HepG2 (cell line): ENCODE measurements around the gene ITK. TPM values are rescaled to one million over a fixed set of nuclear protein-coding genes. Genes with fewer than 3 reads are reported as not detected.

Experiments
- ARID2 ChIP-seq: sonication (generic); formaldehyde crosslinking; IDR thresholded peaks from 2 replicates; pipeline ENCODE4 v1.8.1; 2022; ENCODE audit warnings: mild to moderate bottlenecking, missing genetic modification reagents, borderline replicate concordance
- ARID4A ChIP-seq: sonication (generic); formaldehyde crosslinking; IDR thresholded peaks from 2 replicates; pipeline ENCODE4 v1.5.0; 2020; ENCODE audit warnings: mild to moderate bottlenecking, missing genetic modification reagents, borderline replicate concordance
- HHEX ChIP-seq: IDR thresholded peaks from 2 replicates; pipeline ENCODE4 v1.6.1; 2016; ENCODE audit warnings: control low read depth
- KDM1A ChIP-seq: IDR thresholded peaks from 2 replicates; pipeline ENCODE4 v1.6.1; 2016; ENCODE audit warnings: missing compliant biosample characterization
- POGK ChIP-seq: sonication (generic); formaldehyde crosslinking; conservative IDR thresholded peaks from 2 replicates; pipeline ENCODE4 v1.8.0; 2022; ENCODE audit warnings: mild to moderate bottlenecking, moderate library complexity, missing genetic modification reagents
- SIX4 ChIP-seq: sonication (generic); formaldehyde crosslinking; IDR thresholded peaks from 2 replicates; pipeline ENCODE4 v1.4.0; 2020; ENCODE audit warnings: missing genetic modification reagents
- STAT6 ChIP-seq: sonication (generic); formaldehyde crosslinking; IDR thresholded peaks from 2 replicates; pipeline ENCODE4 v1.4.0; 2020; ENCODE audit warnings: missing genetic modification reagents, mild to moderate bottlenecking, borderline replicate concordance
- TFDP1 ChIP-seq: IDR thresholded peaks from 2 replicates; pipeline ENCODE4 v1.6.1; 2016; ENCODE audit warnings: missing compliant biosample characterization, missing genetic modification reagents, borderline replicate concordance
- ZMYM2 ChIP-seq: sonication (generic); formaldehyde crosslinking; IDR thresholded peaks from 2 replicates; pipeline ENCODE4 v1.8.0; 2022; ENCODE audit warnings: mild to moderate bottlenecking, missing genetic modification reagents
- ZNF350 ChIP-seq: sonication (generic); formaldehyde crosslinking; IDR thresholded peaks from 2 replicates; pipeline ENCODE4 v1.4.0; 2020; ENCODE audit warnings: mild to moderate bottlenecking, low read depth, missing genetic modification reagents, borderline replicate concordance
- ZNF563 ChIP-seq: sonication (generic); formaldehyde crosslinking; IDR thresholded peaks from 2 replicates; pipeline ENCODE4 v1.8.0; 2022; ENCODE audit warnings: mild to moderate bottlenecking, moderate library complexity, missing genetic modification reagents
- ZNF574 ChIP-seq: sonication (generic); formaldehyde crosslinking; IDR thresholded peaks from 2 replicates; pipeline ENCODE4 v1.4.0; 2020; ENCODE audit warnings: missing genetic modification reagents
- ZNF768 ChIP-seq: sonication (generic); formaldehyde crosslinking; IDR thresholded peaks from 2 replicates; pipeline ENCODE4 v1.4.0; 2020; ENCODE audit warnings: missing genetic modification reagents
- polyA plus RNA-seq, 8 experiments: library from polyadenylated mRNA; depleted of rRNA in 3 of 8; stranded (reverse) in 7 of 8; unstranded in 1 of 8; fragments of >200 nt; fragmentation: Illumina TruSeq in 4 of 8; extraction: Trizol in 4 of 8; gene quantifications; 2 replicates each; pipeline versions ENCODE4 v1.2.1 to v1.2.3, GENCODE V29; 2011 to 2016; ENCODE audit warnings: low read depth in 4 of 8, missing spikeins in 1 of 8, mixed read lengths in 1 of 8; ENCODE audit not compliant: insufficient read depth in 1 of 8
- total RNA-seq, 5 experiments: library from RNA; depleted of rRNA; stranded (reverse); fragments of >200 nt; fragmentation: Illumina TruSeq; extraction: Trizol; gene quantifications; 2 replicates each; pipeline ENCODE4 v1.2.3, GENCODE V29; 2016; ENCODE audit warnings: low read depth in 1 of 5

The ITK gene
- total and polyA plus RNA-seq, 2 of the 13 experiments (the other 11 are each of a cell fraction or from before 2014, with no cell fraction given), result 0.01 TPM; not detected in 1

GRCh38 chr5:157142317-157143126 lies 38.1 kb upstream of the ITK start, which contains the start of gene MED7 (continued):
- TF ChIP-seq STAT6 (0 out of 2 replicates have a peak, but pooled peaks have one; percentile 26), ARID2 (CRISPR knock-in tag) (no peak), ZNF350 (CRISPR knock-in tag) (peak; percentile 77; the same call in 1 of the 2 replicates), KDM1A (CRISPR knock-in tag) (0 out of 2 replicates have a peak, but pooled peaks have one; percentile 23), HHEX (CRISPR knock-in tag) (no peak), ARID4A (CRISPR knock-in tag) (peak; percentile 76), ZNF563 (CRISPR knock-in tag) (peak; percentile 35; the same call in 1 of the 2 replicates), TFDP1 (CRISPR knock-in tag) (peak; percentile 15; the same call in 1 of the 2 replicates), SIX4 (CRISPR knock-in tag) (peak; percentile 63; the same call in 1 of the 2 replicates), ZNF768 (CRISPR knock-in tag) (peak; percentile 93), ZMYM2 (CRISPR knock-in tag) (0 out of 2 replicates have a peak, but pooled peaks have one; percentile 53), ZNF574 (CRISPR knock-in tag) (peak; percentile 38; the same call in 1 of the 2 replicates), POGK (CRISPR knock-in tag) (peak; percentile 45; the same call in 1 of the 2 replicates)
